SK-N-SH treated with all-trans-retinoic acid at 6 μM for 48 hours (cell line): ENCODE data around the gene UBE4B.

Source experiments
- CSRNP3 ChIP-seq: fragments of 250-450 bp; sonication (Bioruptor Pico); IDR thresholded peaks from 2 replicates; pipeline ENCODE4 v1.5.1; 2021; ENCODE audit warnings: mild to moderate bottlenecking, moderate library complexity
- PATZ1 ChIP-seq: fragments of 250-450 bp; sonication (Bioruptor Pico); IDR thresholded peaks from 2 replicates; pipeline ENCODE4 v1.8.0; 2020; ENCODE audit warnings: mild to moderate bottlenecking, moderate library complexity, borderline replicate concordance
- POU6F1 ChIP-seq: fragments of 250-450 bp; sonication (Bioruptor Pico); IDR thresholded peaks from 2 replicates; pipeline ENCODE4 v1.8.0; 2021; ENCODE audit warnings: low read depth, mild to moderate bottlenecking, moderate library complexity, borderline replicate concordance
- ZFP3 ChIP-seq: fragments of 250-450 bp; sonication (Bioruptor Pico); IDR thresholded peaks from 2 replicates; pipeline ENCODE4 v1.5.0; 2020; ENCODE audit warnings: mild to moderate bottlenecking, moderate library complexity
- ZNF565 ChIP-seq: fragments of 450-650 bp; formaldehyde crosslinking; conservative IDR thresholded peaks from 2 replicates; pipeline ENCODE4 v1.5.0; 2020; ENCODE audit warnings: low read depth, mild to moderate bottlenecking, moderate library complexity

GRCh38 chr1:10108134-10108663 is 75.4 kb downstream of the UBE4B start:
- TF ChIP-seq PATZ1 (CRISPR knock-in tag), result no peak
- no peak for TF ChIP-seq CSRNP3 (CRISPR knock-in tag)
- TF ChIP-seq ZFP3 (CRISPR knock-in tag), result no peak
- no peak for TF ChIP-seq POU6F1
- no peak for TF ChIP-seq ZNF565 (CRISPR knock-in tag)
